IMR-90 (cell line): Measurements from ENCODE around the gene LGSN.

ENCODE experiments used
- CEBPB ChIP-seq: IDR thresholded peaks from 2 replicates; pipeline ENCODE4 v1.6.1; 2012; ENCODE audit warnings: low read depth, low read length, improper control_type of control experiment
- MAZ ChIP-seq: IDR thresholded peaks from 2 replicates; pipeline ENCODE4 v1.6.1; 2012; ENCODE audit warnings: low read depth, mild to moderate bottlenecking, low read length, improper control_type of control experiment, moderate library complexity, borderline replicate concordance
- MXI1 ChIP-seq: IDR thresholded peaks from 2 replicates; pipeline ENCODE4 v1.6.1; 2012; ENCODE audit warnings: low read depth, mild to moderate bottlenecking, low read length, moderate library complexity, borderline replicate concordance
- POLR2A ChIP-seq: IDR thresholded peaks from 2 replicates; pipeline ENCODE4 v1.6.1; 2012; ENCODE audit warnings: mild to moderate bottlenecking, low read depth, low read length
- RAD21 ChIP-seq: IDR thresholded peaks from 2 replicates; pipeline ENCODE4 v1.6.1; 2012; ENCODE audit warnings: low read length, improper control_type of control experiment
- RFX5 ChIP-seq: IDR thresholded peaks from 2 replicates; pipeline ENCODE4 v1.8.0; 2012; ENCODE audit warnings: low read depth, mild to moderate bottlenecking, low read length, moderate library complexity
- TF ChIP-seq, protein P1 (sequence below): conservative IDR thresholded peaks from 2 replicates; pipeline ENCODE4 v1.5.1; 2012; ENCODE audit warnings: mild to moderate bottlenecking, low read depth, low read length, improper control_type of control experiment
- TF ChIP-seq, protein P2 (sequence below): fragments of 150-350 bp; IDR thresholded peaks from 2 replicates; pipeline ENCODE4 v1.6.1; 2016; ENCODE audit warnings: low read depth, mild to moderate bottlenecking, low read length, moderate library complexity, borderline replicate concordance

GRCh38 chr6:63352544-63353285, 32.9 kb upstream of the LGSN start:
- TF ChIP-seq, protein P1, sequence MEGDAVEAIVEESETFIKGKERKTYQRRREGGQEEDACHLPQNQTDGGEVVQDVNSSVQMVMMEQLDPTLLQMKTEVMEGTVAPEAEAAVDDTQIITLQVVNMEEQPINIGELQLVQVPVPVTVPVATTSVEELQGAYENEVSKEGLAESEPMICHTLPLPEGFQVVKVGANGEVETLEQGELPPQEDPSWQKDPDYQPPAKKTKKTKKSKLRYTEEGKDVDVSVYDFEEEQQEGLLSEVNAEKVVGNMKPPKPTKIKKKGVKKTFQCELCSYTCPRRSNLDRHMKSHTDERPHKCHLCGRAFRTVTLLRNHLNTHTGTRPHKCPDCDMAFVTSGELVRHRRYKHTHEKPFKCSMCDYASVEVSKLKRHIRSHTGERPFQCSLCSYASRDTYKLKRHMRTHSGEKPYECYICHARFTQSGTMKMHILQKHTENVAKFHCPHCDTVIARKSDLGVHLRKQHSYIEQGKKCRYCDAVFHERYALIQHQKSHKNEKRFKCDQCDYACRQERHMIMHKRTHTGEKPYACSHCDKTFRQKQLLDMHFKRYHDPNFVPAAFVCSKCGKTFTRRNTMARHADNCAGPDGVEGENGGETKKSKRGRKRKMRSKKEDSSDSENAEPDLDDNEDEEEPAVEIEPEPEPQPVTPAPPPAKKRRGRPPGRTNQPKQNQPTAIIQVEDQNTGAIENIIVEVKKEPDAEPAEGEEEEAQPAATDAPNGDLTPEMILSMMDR, result peak; percentile 72
- TF ChIP-seq POLR2A, result no peak
- TF ChIP-seq CEBPB, result no peak
- no peak for TF ChIP-seq MXI1
- no peak for TF ChIP-seq MAZ
- TF ChIP-seq RFX5, result no peak
- TF ChIP-seq, protein P2, sequence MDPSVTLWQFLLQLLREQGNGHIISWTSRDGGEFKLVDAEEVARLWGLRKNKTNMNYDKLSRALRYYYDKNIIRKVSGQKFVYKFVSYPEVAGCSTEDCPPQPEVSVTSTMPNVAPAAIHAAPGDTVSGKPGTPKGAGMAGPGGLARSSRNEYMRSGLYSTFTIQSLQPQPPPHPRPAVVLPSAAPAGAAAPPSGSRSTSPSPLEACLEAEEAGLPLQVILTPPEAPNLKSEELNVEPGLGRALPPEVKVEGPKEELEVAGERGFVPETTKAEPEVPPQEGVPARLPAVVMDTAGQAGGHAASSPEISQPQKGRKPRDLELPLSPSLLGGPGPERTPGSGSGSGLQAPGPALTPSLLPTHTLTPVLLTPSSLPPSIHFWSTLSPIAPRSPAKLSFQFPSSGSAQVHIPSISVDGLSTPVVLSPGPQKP, result no peak
- peak; percentile 70 for TF ChIP-seq RAD21
